ENCODE results near the gene CDK6.

The CDK6 gene

GRCh38 chr7:92750946-92751345, 85.4 kb downstream of the CDK6 start:
- Mint-ChIP-seq H3K27ac (no peak overlapping the region), H3K4me1 (peaks cover 29% of the 10 kb centered on the region), H3K27me3 (ENCODE audit: low read depth) (no peaks in the 10 kb centered on the region), H3K4me3 (no peak overlapping the region), H3K36me3 (ENCODE audit: low read depth) (peaks cover 14% of the 10 kb centered on the region), H3K9me3 (peaks cover under 1% of the 10 kb centered on the region)
- no peak for TF ChIP-seq CTCF (IDR thresholded peaks at IDR 0.05; ENCODE audit: unreplicated experiment in 3 of 3)

- Mint-ChIP-seq H3K27me3 (ENCODE audit: low read depth) (no peaks in the 10 kb centered on the region), H3K36me3 (ENCODE audit: low read depth) (peaks cover 19% of the 10 kb centered on the region), H3K4me3 (no peak overlapping the region), H3K27ac (no peak overlapping the region), H3K9me3 (peaks cover 5% of the 10 kb centered on the region), H3K4me1 (peaks cover 24% of the 10 kb centered on the region)
- no peak for TF ChIP-seq CTCF (IDR thresholded peaks at IDR 0.05; ENCODE audit: unreplicated experiment in 3 of 3)
Measured at GRCh38 chr7:92750447-92750839, 85.9 kb downstream of the CDK6 start.

- TF ChIP-seq CTCF (IDR thresholded peaks at IDR 0.05; ENCODE audit: unreplicated experiment in 3 of 3), result no peak
- H3K27me3 Mint-ChIP-seq (ENCODE audit: low read depth), result no peaks in the 10 kb centered on the region
- H3K9me3 Mint-ChIP-seq, result peaks cover 5% of the 10 kb centered on the region
- H3K4me3 Mint-ChIP-seq, result no peak overlapping the region
- peaks cover 19% of the 10 kb centered on the region for H3K36me3 Mint-ChIP-seq (ENCODE audit: low read depth)
- H3K4me1 Mint-ChIP-seq, result peaks cover 19% of the 10 kb centered on the region
- peak overlapping the region in 2 of 3 experiments; percentile 10 to 19 for H3K27ac Mint-ChIP-seq
Measured at GRCh38 chr7:92749832-92750446, 86.4 kb downstream of the CDK6 start.

- H3K9me3 Mint-ChIP-seq, result peaks cover 5% of the 10 kb centered on the region
- H3K4me3 Mint-ChIP-seq, result no peak overlapping the region
- H3K27ac Mint-ChIP-seq, result peak overlapping the region in 2 of 3 experiments; percentile 10 to 19
- peaks cover 13% of the 10 kb centered on the region for H3K4me1 Mint-ChIP-seq
- peaks cover 19% of the 10 kb centered on the region for H3K36me3 Mint-ChIP-seq (ENCODE audit: low read depth)
- H3K27me3 Mint-ChIP-seq (ENCODE audit: low read depth), result no peaks in the 10 kb centered on the region
- no peak for TF ChIP-seq CTCF (IDR thresholded peaks at IDR 0.05; ENCODE audit: unreplicated experiment in 3 of 3)
Measured at GRCh38 chr7:92749327-92749755, 87.0 kb downstream of the CDK6 start.

GRCh38 chr7:92748495-92748894, 87.9 kb downstream of the CDK6 start:
- Mint-ChIP-seq H3K4me1 (peaks cover 5% of the 10 kb centered on the region), H3K9me3 (peaks cover 7% of the 10 kb centered on the region), H3K36me3 (ENCODE audit: low read depth) (peaks cover 26% of the 10 kb centered on the region), H3K27ac (no peak overlapping the region), H3K4me3 (no peak overlapping the region), H3K27me3 (ENCODE audit: low read depth) (no peaks in the 10 kb centered on the region)
- no peak for TF ChIP-seq CTCF (IDR thresholded peaks at IDR 0.05; ENCODE audit: unreplicated experiment in 3 of 3)
